HG02642 (cell line): ENCODE measurements around the gene MN1.

Experiments
- ATAC-seq: cut with Tn5 transposase; IDR thresholded peaks from one replicate; pipeline ENCODE4 v1.9.1; 2021; ENCODE audit warnings: mild to moderate bottlenecking; ENCODE audit not compliant: unreplicated experiment, poor library complexity

The MN1 gene

GRCh38 chr22:27786291-27786932 is 15.1 kb downstream of the MN1 start:
- no peak for ATAC-seq

DNA sequence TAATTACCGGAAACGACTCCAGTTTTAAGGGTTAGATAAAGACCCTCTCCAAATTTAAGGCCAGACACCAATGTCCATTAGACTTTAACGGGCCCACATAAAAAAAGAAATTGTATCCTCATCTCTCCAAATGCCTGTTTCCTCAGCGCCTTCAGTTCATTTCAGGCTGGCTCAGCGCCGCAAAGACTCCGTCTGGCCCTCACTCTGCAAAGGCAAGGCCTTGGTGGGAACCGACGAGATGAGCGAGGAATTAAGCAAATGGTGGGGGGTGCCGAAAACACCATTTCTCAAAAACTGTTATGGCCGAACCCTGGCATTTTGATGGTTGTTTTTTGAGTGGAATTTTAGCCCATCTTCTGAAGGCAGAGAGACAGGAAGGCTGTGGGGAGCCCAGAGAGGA is 15.7 kb downstream of the MN1 start:
- ATAC-seq: no peak

DNA sequence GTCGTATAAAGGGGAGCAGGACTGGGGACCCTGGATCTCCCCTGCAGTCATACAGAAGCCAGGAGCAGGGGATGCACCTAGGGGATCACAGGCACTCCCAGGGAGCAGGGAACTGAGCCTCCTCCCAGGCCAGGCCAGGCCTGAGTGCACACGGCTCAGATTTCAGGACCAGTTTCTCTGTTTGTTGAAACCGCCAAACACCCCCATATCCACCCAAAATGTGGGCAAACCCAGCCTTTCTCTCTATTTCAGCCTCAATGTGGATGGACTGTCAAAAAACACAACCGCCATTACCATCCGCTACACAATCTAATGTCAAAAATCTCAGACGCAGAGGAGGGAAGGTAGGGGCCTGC is 17.5 kb downstream of the MN1 start:
- no peak for ATAC-seq

DNA sequence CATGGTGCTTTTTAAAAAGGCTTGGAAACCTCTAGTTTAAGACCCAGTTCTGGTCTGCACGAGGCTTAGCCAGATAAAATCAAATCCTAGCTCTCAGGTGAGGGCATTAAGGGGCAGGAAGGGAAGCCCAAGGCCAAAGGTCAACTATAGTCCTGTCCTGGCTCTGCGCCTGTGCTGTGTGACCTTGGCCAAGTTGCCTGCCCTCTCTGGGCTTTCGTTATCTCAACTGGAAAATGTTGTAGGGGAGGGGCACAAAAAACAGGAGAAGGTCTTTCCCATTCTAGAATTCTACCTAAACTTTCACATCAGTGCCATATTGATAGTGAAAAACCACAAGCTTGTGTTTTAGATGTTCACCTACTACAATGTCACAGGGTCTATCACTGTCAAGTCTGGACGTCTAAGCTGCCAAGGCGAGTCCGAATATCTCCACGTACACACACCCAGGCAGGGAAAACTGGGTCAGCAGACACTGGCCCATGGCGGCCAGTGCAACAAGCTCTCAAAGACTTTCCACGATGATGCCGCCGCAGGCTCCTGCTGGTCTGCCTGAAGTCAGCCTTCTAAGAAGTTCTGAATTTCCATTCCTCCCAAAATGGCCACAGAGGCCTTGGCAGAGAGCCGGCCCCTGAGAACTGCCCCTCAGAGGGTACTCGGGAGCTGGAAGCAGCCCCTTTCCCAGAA is 18.0 kb downstream of the MN1 start:
- no peak for ATAC-seq

DNA sequence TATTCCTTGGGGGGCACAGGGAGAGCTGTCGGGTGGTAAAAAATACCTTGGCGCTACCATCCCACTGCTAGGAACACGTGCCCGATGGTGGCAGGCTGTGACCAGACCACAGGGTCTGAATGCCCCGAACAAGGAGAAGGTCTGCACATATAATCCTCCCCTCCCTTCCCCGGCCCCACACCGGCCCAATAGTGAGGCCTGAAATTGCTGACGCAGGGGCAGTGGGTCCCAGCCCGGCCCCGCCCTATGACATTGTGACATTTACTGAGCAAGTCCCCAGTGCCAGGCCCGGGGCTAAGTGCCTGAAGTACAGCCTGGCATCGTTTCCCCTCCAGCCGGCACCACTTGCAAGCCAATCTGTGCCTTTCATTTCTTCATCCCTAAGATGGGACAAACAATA is 19.5 kb downstream of the MN1 start:
- no peak for ATAC-seq

DNA sequence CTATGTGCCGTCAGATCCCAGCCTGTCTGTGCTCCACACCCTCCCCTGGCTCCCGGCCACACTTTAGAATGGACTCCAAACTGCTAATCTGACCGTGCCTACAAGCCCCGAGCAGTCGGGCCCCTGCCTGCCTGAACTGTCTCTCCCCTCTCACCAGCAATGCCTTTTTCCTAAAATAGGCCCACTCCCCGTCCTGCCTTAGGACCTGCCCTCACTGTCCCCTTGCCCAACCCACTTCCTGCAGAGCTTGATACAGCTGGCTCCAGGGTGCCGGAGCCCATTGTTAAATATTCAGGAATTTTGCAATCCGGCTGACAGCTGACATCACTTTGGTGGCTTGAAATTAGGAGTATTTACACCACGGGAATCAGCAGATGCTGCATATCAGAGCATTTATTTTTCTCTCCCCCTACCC is 21.4 kb downstream of the MN1 start:
- ATAC-seq: no peak

GRCh38 chr22:27779643-27780042 is 21.9 kb downstream of the MN1 start:
- no peak for ATAC-seq

DNA sequence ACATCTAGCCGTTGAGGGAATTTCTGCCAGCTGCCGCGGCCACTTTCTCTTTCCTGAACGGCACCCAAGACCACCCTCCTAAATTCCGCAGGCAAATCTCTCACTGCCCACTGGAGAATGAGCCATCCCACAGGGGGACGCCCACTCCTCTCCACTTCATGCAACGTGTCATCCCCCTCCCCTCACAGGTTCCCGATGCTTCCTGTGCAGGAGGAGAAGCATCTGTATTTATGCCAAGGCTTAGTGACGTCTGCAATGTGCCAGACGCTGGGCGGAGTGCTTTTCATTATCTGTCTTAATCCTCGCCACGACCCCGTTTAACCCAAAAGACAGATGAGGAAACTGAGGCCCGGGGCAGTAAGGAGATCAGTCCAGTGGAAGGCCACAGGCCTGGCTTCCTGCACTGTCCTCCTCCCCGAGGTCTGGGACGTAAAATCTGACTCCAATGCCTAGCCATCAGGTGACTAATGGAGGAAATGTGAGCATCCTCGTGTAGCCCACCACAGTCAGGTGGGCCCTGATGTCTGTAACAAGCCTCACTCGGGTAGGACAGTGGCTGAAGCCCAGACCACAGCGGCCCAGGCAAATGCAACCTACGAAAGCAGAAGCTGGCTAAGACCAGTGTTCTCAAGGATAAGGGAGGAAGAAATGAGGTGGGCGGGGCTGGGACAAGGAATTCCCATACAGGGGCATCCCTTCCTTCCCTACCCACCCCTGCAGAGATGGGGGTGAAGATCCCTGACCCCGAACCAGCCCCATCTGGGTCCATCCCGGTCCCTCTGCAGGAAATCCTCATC is 23.1 kb downstream of the MN1 start:
- ATAC-seq: no peak

GRCh38 chr22:27777128-27777527 is 24.4 kb downstream of the MN1 start:
- ATAC-seq: no peak

- ATAC-seq: no peak
Measured at GRCh38 chr22:27776650-27776958, 25.0 kb downstream of the MN1 start.

GRCh38 chr22:27775758-27776649 is 25.6 kb downstream of the MN1 start:
- ATAC-seq: no peak

- ATAC-seq: no peak
Measured at GRCh38 chr22:27775087-27775698, 26.4 kb downstream of the MN1 start.

GRCh38 chr22:27774200-27774599 is 27.4 kb downstream of the MN1 start:
- no peak for ATAC-seq

DNA sequence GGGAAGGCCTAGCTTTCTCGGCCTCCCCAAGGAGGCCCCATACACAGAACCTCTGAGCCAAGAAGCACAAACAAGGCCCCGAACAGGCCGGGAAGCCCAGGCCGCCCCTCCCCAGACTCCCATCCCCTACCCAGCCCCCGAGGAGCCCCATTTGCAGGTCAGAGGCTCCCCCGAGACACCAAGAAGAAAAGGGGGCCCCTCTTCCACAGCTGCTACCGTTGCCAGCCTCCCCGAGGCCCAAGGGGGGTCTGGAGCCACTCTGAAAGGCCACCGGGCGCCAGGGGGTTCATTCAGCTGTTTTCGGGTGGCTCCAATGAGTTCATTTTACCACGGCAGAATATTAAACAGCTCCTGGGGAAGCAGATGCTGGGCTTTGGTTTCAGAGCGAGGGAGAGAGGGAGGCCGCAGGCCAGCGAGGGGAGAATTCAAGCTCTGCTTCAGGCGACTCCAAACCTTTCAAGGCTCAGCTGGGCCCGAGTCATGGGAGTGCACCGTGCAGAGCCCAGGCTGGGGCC is 28.5 kb downstream of the MN1 start:
- ATAC-seq: no peak

GRCh38 chr22:27772081-27772983 is 29.2 kb downstream of the MN1 start:
- no peak for ATAC-seq

GRCh38 chr22:27771637-27772036 is 29.9 kb downstream of the MN1 start:
- no peak for ATAC-seq

- ATAC-seq: no peak
Measured at GRCh38 chr22:27769012-27769411, 32.5 kb downstream of the MN1 start.

DNA sequence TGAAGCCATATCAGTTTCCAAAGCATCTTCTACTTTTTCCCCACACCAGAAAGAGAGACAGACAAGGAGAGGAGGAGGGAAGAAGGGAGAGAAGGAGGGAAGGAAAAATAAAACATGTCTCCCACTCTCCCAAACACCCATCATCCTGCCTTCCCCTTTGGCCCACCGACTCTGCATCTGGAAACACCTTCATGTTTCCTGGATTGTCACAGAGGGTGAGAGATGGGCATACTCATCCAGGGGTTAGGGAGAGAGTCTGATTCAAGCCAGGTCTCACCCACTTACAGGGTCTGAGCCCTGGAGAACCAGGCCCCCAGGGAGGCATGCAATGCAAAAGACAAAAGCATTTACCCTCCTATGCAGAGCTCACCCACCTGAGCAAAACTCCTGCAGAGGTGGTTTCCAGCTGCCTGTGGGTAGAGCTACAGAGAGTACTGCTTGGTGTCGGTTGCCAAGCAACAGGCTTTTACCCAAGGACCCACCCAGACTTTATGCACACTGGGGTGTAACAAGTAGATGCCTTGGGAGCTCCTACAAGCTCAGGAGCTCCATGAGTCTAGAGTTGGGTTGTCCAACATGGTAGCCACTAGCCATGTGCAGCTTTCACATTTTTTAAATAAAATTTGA is 33.4 kb downstream of the MN1 start:
- no peak for ATAC-seq

DNA sequence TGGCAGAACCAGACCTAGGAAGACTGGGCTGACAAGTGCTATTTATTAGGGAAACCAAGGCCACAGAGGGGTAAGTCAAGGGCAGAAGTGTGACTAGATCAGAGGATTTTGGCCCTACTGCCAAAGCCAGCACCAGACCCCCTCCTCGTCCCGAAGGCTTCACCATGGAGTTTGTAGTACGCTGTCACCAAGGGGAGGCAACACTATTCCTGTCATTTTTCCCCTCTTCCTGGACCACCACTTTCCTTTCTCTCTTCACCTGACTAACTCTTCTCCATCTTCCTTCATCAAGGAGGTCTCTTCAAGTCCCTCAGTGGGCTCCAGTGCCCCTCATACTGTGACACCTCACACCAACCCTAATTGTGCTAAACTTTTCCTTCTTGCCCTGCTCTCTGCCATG is 34.9 kb downstream of the MN1 start:
- no peak for ATAC-seq
